KG1 (cell line): ENCODE data around the gene CAPN10.

ENCODE experiments used
- DNase-seq: peaks from one replicate; lab custom pipeline; 2025; lab: John Stamatoyannopoulos, UW

The CAPN10 gene

DNA sequence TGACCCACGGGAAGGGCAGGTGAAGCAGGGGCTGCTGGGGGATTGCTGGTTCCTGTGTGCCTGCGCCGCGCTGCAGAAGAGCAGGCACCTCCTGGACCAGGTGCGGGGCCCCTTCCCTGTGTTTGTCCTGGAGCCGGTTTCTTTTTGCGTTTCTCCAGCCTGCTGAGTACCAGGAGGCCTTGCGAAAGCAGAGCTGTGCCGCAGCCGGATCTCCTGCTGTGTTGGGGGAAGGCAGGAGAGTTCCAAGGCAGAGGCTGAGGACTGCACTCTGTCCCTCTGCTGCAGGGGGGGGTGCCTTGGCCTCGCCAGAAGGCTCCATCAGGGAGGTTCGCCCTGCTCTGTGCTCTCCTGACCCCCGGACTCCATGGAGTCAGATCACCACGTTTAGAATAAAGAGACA lies 2.8 kb downstream of the CAPN10 start:
- DNase-seq, result no peak

DNA sequence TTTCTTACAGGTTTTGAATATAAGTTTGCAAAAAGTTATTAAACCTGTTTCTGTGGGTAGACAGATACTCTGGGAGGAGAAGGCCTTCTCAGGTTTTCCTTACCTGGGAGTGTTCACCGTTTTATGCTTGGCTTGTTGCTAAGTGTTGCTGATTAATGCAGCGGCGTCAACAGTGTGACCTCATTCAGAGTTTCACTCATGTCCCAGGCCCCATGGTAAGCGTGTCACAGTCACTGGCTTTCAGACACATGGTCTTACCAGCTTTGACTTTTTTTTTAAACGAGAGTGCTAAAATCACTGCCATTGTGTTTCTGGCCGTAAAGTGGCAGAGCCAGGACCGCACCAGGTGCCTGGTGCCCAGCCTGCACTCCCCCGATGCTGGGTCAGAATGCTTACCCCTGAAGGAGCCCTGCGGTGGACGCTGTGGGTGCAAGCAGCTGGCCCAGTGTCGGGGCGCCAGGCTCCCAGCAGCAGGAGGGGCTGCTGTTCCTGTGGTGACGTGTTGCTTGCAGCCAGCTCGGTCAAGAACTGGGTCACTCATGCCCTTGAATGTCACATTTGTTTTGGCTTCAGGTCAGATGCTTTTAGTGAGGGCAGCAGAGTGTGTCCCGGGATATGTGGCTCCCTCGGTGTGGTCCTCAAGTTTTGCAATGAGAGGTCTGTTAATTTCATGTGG lies 3.5 kb downstream of the CAPN10 start:
- no peak for DNase-seq

DNA sequence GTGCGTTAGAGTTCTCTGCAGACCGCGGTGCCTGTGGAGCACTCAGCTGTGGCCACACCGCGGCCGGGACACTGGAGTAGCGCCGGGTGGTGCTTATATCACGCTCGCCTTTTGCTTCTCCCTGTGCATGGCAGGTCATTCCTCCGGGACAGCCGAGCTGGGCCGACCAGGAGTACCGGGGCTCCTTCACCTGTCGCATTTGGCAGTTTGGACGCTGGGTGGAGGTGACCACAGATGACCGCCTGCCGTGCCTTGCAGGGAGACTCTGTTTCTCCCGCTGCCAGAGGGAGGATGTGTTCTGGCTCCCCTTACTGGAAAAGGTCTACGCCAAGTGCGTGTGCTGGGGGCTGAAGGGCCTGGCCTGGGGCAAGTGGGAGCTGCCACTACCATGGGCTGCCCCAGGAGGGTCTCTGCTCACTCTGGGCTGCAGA lies 4.2 kb downstream of the CAPN10 start:
- DNase-seq, result no peak

DNA sequence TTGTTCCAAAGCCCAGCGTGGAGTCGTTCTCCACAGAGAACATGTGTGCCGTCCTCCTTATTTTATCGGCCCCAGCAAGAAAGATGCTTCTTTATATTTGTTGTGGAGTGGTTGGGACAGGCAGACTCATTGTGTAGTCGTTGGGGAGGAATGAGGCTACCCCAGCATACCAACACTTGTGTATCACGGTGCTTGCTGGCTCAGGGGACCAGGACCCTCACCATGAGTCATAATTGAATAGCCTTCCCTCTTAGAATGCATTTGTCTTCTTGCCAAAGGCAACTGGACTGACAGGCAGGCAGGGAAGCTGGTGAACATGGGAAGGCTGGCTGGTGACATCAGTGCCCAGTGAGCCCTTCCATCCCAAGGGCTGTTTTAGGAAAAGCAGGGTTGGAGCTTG lies 4.7 kb downstream of the CAPN10 start:
- DNase-seq, result no peak

DNA sequence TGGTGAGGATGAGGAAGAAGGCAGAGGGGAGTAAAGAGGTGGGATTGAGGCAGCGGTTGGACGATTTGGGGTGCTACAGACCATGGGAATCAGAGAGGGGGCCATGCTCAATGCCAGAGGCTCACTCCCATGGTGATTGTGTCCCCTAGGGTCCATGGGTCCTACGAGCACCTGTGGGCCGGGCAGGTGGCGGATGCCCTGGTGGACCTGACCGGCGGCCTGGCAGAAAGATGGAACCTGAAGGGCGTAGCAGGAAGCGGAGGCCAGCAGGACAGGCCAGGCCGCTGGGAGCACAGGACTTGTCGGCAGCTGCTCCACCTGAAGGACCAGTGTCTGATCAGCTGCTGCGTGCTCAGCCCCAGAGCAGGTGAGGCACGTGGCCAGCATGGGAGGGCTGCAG lies 5.2 kb downstream of the CAPN10 start:
- DNase-seq, result no peak

DNA sequence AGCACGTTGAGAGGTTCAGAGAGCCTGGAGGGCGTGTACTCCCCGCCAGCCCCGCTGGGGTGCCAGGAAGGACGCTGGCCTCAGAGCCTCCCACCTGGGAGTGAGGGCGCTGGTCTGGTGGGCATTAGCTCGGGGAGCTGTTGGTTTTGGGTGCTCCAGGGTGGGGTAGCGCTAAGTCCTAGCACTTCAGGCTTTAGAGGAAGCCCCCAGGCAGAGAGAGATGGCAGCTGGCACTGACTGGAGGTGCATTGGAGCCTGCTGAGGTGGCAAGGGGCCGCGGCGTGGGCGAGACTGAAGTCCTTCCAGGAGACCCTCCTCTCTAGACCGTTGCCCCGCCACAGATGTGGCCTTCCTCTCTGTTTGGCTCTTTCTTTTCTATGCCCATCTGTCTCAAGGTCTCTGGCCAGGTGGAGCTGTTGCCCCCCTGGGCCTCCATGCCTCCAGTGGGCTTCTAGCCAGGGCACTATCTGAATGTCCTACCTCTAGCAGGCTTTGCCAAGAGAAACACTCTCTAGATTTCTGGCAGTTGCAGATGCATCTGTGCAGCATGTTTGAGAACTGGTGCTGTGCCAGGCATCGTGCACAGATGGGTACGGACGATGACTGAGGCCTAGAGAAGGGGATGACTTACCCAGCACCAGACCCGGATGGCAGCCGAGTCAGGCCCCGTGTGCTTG lies 6.6 kb downstream of the CAPN10 start:
- no peak for DNase-seq

DNA sequence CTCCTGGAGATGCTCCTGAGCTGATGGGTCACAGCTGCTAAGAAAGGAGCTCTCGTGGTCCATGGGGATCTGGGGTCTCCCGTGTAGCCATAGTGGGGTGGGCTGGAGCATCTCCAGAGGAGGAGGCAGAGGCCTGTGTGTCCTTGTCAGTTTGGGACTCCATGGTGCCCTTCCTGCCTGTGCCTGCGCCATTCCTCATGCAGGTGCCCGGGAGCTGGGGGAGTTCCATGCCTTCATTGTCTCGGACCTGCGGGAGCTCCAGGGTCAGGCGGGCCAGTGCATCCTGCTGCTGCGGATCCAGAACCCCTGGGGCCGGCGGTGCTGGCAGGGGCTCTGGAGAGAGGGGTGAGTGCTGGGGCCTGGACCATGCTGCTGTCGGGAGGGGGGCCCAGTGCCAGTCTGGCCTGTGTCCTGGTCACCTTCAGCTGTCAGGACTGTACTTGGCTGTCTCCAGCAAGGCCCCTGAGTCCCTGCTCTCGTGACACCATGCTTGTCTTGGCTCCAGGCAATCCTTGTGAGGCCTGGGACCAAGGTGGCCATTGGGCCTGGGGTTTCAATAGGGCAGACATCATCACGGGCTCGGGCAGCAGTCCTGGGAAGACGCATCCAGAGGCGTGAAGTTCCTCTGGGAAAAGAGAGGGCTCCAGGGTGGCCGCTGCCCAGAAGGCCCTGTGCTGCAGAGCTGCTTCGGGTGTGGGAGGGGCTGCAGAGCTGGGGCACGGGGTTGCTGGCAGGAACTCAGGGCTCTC lies 7.3 kb downstream of the CAPN10 start:
- no peak for DNase-seq

DNA sequence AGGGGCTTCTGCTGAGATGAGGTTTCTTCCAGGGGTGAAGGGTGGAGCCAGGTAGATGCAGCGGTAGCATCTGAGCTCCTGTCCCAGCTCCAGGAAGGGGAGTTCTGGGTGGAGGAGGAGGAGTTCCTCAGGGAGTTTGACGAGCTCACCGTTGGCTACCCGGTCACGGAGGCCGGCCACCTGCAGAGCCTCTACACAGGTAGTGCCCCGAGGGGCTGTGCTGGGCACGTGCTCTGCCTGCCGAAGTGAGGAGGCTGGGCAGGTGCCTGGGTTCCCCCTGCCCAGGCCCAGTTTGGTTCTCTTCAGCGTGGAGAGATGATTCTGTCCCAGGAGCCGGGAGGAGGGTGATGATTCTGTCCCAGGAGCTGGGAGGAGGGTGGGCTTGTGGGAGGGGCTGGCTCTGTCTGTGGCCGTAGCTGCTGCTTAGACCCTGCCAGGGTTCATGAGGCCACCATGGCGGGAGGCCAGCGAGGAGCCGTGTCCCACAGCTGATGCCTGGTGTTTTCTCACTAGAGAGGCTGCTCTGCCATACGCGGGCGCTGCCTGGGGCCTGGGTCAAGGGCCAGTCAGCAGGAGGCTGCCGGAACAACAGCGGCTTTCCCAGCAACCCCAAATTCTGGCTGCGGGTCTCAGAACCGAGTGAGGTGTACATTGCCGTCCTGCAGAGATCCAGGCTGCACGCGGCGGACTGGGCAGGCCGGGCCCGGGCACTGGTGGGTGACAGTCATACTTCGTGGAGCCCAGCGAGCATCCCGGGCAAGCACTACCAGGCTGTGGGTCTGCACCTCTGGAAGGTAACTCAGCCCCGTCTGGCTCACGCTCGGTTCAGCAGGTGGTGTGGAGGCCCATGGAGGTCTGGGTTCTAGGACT lies 8.2 kb downstream of the CAPN10 start:
- no peak for DNase-seq

DNA sequence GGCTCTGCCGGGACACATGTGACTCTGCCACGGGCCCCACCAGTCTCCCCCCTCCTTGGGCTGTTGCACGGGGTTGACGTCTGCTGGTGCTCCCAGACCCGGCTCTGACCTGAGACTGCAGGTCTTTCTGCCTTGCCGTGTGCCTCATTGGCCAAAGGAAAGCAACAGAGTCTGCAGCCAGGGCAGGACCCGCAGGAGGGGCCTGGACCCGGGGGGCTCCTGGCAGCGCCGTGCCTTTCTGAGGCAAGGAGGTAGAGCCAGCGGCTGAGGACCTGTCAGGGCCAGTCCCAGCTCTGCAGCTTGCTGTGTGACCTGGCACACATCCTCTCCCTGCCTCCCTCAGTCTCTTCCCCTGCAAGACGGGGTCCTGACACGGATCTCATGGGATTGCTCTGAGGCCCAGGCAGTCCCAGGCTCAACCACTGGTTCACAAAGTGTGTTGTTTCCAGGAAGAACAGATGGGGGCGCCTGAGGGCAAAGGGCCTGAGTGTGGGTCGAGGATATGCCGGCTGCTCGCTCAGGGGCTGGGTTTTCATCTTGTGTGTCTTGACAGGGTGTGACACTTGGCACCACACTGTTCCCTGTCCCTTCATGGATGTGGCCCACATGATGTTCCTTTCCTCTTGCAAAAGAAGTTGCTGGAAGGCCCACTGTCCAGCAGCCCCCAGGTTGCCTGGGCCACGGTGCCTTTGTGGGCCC lies 9.0 kb downstream of the CAPN10 start:
- DNase-seq, result no peak

DNA sequence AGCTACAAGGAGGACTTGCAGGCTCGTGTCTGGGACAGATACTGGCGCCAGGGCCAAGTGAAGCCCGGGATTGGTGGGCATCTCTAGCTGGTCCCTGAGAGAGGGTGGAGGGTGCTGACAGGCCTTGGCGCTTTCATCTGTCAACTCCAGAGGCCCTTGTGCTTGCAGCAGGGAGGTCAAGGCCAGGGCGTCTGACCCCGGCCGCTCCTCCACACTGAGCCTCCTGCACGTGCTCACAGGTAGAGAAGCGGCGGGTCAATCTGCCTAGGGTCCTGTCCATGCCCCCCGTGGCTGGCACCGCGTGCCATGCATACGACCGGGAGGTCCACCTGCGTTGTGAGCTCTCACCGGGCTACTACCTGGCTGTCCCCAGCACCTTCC lies 9.5 kb downstream of the CAPN10 start:
- DNase-seq, result no peak

DNA sequence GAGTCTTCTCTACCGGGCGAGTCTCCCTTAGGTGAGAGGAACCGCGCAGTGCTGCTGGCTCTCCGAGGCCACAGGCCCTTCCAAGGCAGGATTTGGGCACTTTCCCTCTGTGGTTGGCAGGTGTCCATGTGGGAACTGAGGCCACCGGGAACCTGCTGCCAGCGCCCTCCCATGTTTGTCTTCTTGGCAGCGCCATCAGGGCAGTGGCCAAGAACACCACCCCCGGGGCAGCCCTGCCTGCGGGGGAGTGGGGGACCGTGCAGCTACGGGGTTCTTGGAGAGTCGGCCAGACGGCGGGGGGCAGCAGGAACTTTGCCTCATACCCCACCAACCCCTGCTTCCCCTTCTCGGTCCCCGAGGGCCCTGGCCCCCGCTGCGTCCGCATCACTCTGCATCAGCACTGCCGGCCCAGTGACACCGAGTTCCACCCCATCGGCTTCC lies 10.0 kb downstream of the CAPN10 start:
- DNase-seq, result no peak

DNA sequence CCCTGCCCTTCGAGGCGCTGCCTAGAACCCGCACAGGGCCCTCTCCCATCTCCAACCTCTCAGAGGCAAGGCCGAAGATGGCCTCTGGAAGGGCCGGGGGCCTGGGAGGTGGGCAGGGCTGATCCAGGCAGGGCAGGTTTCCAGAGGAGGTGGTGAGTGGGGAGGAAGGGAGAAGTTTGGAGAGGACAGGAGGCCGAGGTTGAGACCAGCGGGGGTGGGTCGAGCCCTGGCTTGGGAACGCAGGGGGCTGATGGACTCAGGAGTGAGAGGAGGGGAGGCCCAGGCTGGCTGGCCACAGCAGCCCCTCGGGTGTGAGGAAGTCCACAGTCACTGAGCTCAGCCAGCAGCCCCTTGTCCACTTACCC lies 10.5 kb downstream of the CAPN10 start:
- no peak for DNase-seq

DNA sequence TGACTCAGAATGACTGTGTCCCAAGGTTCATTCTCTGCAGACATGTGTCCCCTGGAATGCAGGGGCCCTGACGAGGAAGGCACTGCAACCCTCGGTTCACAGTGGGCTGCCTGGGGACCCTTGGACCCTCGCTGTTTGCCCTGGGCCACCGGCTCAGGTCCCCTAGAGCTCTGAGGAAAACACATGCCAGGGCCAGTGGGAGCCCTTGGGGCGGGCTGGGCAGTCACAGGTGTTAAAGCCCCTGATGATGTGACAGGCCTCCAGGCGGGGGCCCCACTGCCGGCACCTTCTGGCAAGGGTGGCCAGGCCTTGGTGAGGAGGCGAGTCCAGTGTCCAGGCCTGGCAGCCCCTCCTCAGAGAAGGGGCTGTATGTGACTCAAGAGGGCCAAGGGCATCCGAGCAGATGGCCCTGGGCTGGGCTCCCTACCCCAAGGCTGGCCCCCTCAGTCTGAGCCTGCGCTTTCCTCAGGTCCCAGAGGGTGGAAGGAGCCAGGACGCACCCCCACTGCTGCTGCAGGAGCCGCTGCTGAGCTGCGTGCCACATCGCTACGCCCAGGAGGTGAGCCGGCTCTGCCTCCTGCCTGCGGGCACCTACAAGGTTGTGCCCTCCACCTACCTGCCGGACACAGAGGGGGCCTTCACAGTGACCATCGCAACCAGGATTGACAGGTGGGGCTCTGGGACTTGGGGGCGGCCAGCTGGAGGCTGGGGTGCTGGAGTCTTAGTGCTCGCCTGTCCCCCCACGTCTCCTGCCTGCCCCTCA lies 11.1 kb downstream of the CAPN10 start:
- no peak for DNase-seq

DNA sequence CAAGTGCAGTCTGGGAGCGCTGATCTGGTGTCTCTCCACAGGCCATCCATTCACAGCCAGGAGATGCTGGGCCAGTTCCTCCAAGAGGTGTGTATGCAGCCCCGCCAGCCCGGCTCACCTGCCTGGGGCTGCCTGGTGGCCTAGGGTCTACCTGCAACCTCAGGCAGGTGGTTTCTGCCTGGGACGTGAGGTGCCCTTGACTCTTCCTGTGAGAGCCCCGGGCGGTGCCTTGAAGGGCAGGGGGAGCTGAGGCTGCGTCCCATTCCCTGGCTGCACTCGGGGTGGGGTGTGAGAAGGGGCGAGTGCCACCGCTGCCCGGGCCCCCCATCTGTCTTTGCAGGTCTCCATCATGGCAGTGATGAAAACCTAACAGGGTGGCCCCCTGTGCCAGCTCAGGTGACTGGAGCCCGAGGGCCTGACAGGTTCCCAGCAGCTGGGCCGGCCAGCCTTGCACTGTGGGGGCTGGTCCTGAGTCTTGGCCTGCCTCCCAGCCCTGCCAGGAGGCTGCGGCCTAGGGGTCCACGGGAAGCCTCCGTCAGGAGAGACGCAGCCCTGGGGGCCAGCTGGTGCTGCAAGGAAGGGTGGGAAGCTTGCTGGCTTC lies 11.9 kb downstream of the CAPN10 start:
- DNase-seq, result no peak

DNA sequence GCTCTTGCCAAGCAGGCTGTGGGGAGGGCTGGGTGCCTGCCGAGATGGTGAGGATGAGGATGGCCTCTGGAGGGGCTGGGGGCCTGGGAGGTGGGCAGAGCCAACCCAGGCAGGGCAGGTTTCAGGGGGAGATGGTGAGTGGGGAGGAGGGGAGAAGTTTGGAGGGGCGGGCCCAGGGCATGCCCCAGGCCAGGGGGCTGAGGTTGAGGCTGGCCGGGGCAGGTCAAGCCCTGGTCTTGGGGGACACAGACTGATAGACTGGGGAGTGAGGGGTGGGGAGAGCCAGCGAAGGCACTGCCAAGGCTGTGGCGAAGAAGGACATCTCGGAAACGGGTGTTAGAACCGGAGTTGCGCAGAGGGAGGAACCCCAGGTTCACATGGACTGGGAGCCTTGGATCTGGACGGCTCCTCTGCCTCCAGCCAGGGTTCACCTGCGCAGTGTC lies 12.6 kb downstream of the CAPN10 start:
- no peak for DNase-seq

DNA sequence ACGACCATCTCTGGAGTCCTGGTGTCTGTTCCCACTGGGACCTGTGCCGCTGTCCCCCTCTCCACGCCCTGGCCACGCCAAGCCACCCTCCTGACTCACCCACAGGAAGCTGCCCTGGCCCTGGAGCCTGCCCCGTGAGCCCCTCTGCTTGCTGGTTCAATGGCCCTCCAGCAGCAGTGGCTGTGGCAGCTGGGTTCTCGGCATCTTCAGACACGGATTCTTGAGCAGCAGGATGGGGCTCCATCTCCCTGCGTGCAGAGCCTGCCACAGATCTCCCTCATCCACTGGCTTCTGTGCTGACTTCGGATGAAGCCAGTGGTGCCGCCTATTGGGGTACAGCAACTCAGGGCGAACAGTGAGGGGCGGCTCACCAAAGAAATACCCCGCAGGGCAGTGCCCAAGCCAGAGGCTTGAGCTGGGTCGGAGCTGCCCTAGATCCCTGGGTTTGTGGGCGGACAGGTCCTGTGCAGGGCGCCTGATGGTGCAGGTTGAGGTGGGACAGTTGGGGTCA lies 14.0 kb downstream of the CAPN10 start:
- DNase-seq, result no peak

DNA sequence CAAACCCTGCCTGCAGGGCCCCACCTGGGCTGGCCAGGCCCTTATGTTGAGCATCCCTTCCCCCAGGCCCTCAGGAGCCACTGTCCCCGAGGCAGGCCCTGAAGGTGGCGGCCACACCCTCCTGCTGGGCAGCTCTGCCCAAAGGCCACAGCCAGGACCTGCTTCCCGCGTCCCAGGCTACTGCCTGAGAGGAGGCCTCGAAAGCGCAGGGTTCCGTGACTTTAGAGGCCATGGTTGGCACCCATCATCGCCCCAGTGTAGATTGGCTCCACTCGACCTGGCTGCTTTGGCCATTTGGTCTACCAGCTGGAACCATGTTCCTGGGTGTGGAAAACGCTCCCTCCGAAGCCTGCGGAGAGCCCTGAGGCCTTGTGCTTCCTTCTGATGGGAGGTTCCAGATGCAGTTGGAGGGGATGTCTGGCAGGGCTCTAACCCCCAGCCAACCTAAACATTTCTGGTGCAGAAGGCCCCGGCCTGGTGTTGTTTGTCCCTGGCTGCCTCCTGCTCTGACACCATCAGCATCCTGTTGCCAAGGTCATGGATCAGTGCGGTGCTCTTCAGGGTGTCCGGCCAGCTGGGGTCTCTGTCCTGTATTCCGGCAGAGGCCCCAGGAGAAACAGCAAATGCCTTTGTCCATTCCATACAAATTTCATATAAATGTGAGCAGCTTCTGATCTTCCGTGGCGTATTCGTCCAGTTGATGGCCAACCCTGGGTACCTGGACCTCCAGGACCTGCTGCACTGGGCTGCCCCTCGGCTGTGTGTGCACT lies 14.7 kb downstream of the CAPN10 start:
- DNase-seq, result no peak

DNA sequence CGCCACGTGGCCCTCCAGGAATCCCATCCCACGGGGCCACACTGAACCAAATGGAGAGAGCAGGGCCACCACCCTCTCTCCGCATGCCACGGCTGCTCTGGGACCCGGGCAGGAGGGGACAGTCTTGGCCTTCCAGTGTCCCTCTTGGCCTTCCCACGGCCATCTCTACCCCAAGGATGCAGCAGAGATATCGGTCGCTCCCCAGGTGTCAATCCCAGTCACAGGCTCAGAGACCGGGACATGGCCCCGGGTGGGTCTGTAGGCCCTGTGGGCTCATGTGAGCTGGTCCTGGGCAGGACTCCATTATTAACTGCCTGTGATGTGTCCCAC lies 15.3 kb downstream of the CAPN10 start:
- no peak for DNase-seq

DNA sequence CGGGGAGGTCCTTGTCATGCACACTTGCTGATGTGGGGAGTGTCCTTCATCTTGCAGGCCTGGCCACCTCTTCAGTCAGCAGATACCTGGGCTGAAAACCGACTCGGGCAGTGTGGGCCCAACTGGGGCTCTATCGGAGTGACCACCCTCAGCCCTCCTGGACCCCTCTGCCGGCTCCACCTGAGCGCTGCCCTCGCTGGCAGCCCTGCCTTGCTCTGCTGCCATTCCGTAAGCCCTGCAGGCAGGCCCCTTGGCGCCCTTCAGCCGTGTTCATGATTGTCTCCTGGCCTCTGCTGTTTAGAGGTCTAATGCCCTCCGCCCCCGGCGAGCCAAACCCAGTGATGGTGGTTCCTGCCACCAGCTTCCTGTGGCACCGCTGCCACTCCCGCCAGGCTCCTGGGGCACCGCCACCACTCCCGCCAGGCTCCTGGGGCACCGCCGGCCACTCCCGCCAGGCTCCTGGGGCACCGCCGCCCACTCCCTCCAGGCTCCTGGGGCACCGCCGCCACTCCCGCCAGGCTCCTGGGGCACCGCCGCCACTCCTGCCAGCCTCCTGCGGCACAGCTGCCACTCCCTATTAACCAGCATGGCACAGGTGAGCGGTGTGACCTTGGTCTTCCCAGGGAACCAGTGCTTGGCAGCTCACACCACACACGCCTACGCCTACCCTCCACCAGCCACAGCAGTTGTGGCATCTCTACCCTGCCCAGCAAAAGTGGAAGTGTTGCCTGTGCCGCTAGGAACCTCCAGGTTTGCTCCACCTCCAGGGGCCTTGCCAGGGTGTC lies 15.9 kb downstream of the CAPN10 start:
- DNase-seq, result no peak
